Measurements from ENCODE around the gene PCDHGA8.
A peak's percentile ranks its signal among the peaks of the same experiment; 100 is the strongest.
"Not testable (repeated sequence)": the region's sequence is repeated elsewhere in the genome, so short reads cannot be mapped to it uniquely, and the experiment has no call there.

The PCDHGA8 gene

GRCh38 chr5:141407790-141408505 lies 15.5 kb downstream of the PCDHGA8 start, which contains the start of gene PCDHGB6:
Gene PCDHGB6, plus strand, starts transcription at chr5:141408021. Its CDS starts 182 bp downstream, at chr5:141408203.
- in situ Hi-C loops (cut with MboI; ENCODE audit: low pct_unique_long_range_greater_than_20kb, low sequenced_read_pairs, unreplicated experiment) = not testable (repeated sequence)
- peak; percentile 68 for DNase-seq (ENCODE audit: low spot score)
- peak; percentile 66 for TF ChIP-seq CTCF (IDR thresholded peaks at IDR 0.05; ENCODE audit: extremely low read depth, insufficient read depth, missing control alignments)

- DNase-seq (ENCODE audit: low spot score) = no peak
- TF ChIP-seq CTCF (IDR thresholded peaks at IDR 0.05; ENCODE audit: extremely low read depth, insufficient read depth, missing control alignments) = no peak
- in situ Hi-C loops (cut with MboI; ENCODE audit: low pct_unique_long_range_greater_than_20kb, low sequenced_read_pairs, unreplicated experiment) = no loop called here
Observed at GRCh38 chr5:141409598-141410306, 17.3 kb downstream of the PCDHGA8 start.

- TF ChIP-seq CTCF (IDR thresholded peaks at IDR 0.05; ENCODE audit: extremely low read depth, insufficient read depth, missing control alignments) = no peak
- no peak for DNase-seq (ENCODE audit: low spot score)
- in situ Hi-C loops (cut with MboI; ENCODE audit: low pct_unique_long_range_greater_than_20kb, low sequenced_read_pairs, unreplicated experiment) = no loop called here
Observed at GRCh38 chr5:141411575-141411974, 19.1 kb downstream of the PCDHGA8 start.

GRCh38 chr5:141412854-141413539 lies 20.6 kb downstream of the PCDHGA8 start, which contains the start of gene PCDHGA10:
Gene PCDHGA10, plus strand, starts transcription at chr5:141412987. Its CDS starts 189 bp downstream, at chr5:141413176.
- DNase-seq (ENCODE audit: low spot score) = peak; percentile 86
- peak; percentile 80 for TF ChIP-seq CTCF (IDR thresholded peaks at IDR 0.05; ENCODE audit: extremely low read depth, insufficient read depth, missing control alignments)
- in situ Hi-C loops (cut with MboI; ENCODE audit: low pct_unique_long_range_greater_than_20kb, low sequenced_read_pairs, unreplicated experiment) = no loop called here

- TF ChIP-seq CTCF (IDR thresholded peaks at IDR 0.05; ENCODE audit: extremely low read depth, insufficient read depth, missing control alignments) = no peak
- in situ Hi-C loops (cut with MboI; ENCODE audit: low pct_unique_long_range_greater_than_20kb, low sequenced_read_pairs, unreplicated experiment) = no loop called here
- DNase-seq (ENCODE audit: low spot score) = no peak
Observed at GRCh38 chr5:141413540-141414069, 21.2 kb downstream of the PCDHGA8 start.

- not testable (repeated sequence) for DNase-seq (ENCODE audit: low spot score)
- in situ Hi-C loops (cut with MboI; ENCODE audit: low pct_unique_long_range_greater_than_20kb, low sequenced_read_pairs, unreplicated experiment) = loop anchor here (5.0 kb wide), 1 partner anchor 148 kb away; no protein-coding TSS in a partner anchor
Observed at GRCh38 chr5:141414548-141415274, 22.3 kb downstream of the PCDHGA8 start.

- DNase-seq (ENCODE audit: low spot score) = not testable (repeated sequence)
- in situ Hi-C loops (cut with MboI; ENCODE audit: low pct_unique_long_range_greater_than_20kb, low sequenced_read_pairs, unreplicated experiment) = loop anchor here (5.0 kb wide), 1 partner anchor 147 kb away; no protein-coding TSS in a partner anchor
Observed at GRCh38 chr5:141415275-141415618, 22.8 kb downstream of the PCDHGA8 start.
